Erythroblast (primary cell): ENCODE data around the gene CD244.

ENCODE experiments used
- GATA1 ChIP-seq: IDR thresholded peaks from 2 replicates; pipeline ENCODE4 v1.6.1; 2011; ENCODE audit warnings: low read depth, mild to moderate bottlenecking, control low read depth, low read length, moderate library complexity
- POLR2A ChIP-seq: IDR thresholded peaks from 2 replicates; pipeline ENCODE4 v1.6.1; 2011; ENCODE audit warnings: mild to moderate bottlenecking, low read length

DNA sequence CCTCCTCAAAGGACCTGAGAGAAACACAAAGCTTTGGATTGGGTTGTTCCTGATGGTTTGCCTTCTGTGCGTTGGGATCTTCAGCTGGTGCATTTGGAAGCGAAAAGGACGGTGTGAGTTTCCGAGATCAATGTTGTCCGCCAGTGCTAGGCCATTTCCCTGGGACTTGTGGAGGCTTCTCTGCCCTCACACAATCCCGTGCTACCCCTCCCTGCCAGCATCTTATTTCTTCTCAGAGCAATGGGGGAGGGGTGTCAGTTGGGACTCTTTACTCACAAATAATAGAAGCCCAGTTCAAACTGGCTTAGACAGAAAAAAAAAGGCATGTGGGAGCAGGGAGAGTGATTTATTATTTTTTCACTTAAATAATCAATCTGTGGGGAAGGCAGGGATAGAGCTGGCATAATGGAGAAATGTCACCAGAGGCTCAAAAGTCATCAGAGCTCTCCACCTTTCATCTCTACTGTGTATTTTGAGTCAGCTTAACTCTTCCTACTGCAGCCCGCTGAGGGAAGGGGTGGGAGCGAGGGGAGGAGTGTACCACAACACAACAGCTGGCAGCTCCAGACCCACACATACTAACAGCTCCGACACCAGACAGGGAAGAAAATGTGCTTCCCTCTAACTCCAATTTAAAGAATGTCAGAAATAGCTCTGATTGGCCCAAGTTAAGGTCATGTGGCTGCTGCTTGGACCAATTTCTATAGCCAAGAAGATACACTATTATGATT is 44.3 kb downstream of the CD244 start:
- TF ChIP-seq POLR2A (no peak), GATA1 (no peak)
